C4-2B (cell line): Measurements from ENCODE around the gene PLXNA2.

Experiments
- CTCF ChIP-seq: fragments of 450-650 bp; conservative IDR thresholded peaks from 2 replicates; pipeline ENCODE4 v1.5.1; 2017; ENCODE audit warnings: mild to moderate bottlenecking
- ZFX ChIP-seq: fragments of 450-650 bp; IDR thresholded peaks from 2 replicates; pipeline ENCODE4 v1.6.1; 2017

GRCh38 chr1:207991583-207992026 is 252.6 kb downstream of the PLXNA2 start:
- TF ChIP-seq CTCF, result no peak
- no peak for TF ChIP-seq ZFX
